NCI-H82 (cell line): ENCODE results near the gene FAM219A.
"Not testable (repeated sequence)": the region's sequence is repeated elsewhere in the genome, so short reads cannot be mapped to it uniquely, and the experiment has no call there.

Experiments used
- DNase-seq: peaks from one replicate; lab custom pipeline; 2025; lab: John Stamatoyannopoulos, UW

FAM219A gene

GRCh38 chr9:34484678-34485077, 26.3 kb upstream of the FAM219A start:
- no peak for DNase-seq

GRCh38 chr9:34482746-34483145, 24.4 kb upstream of the FAM219A start:
- DNase-seq: not testable (repeated sequence)

- not testable (repeated sequence) for DNase-seq
Measured at GRCh38 chr9:34481620-34482019, 23.2 kb upstream of the FAM219A start.

GRCh38 chr9:34479431-34479866, 21.1 kb upstream of the FAM219A start:
- no peak for DNase-seq

GRCh38 chr9:34477541-34477940, 19.2 kb upstream of the FAM219A start:
- DNase-seq: no peak

- peak; percentile 41 for DNase-seq
Measured at GRCh38 chr9:34475097-34475496, 16.7 kb upstream of the FAM219A start.

GRCh38 chr9:34465468-34465867, 7.1 kb upstream of the FAM219A start:
- no peak for DNase-seq

- no peak for DNase-seq
Measured at GRCh38 chr9:34464571-34464970, 6.2 kb upstream of the FAM219A start.

- DNase-seq: no peak
Measured at GRCh38 chr9:34463901-34464232, 5.5 kb upstream of the FAM219A start.

GRCh38 chr9:34463098-34463900, 4.9 kb upstream of the FAM219A start:
- no peak for DNase-seq

- no peak for DNase-seq
Measured at GRCh38 chr9:34459941-34460340, 1.6 kb upstream of the FAM219A start.

GRCh38 chr9:34459356-34459755, 986 bp upstream of the FAM219A start:
- no peak for DNase-seq

GRCh38 chr9:34458959-34459340, 580 bp upstream of the FAM219A start:
- no peak for DNase-seq

GRCh38 chr9:34457266-34458012, 931 bp downstream of the FAM219A start:
- peak; percentile 65 for DNase-seq

- no peak for DNase-seq
Measured at GRCh38 chr9:34456746-34457145, 1.6 kb downstream of the FAM219A start.

GRCh38 chr9:34456151-34456550, 2.2 kb downstream of the FAM219A start:
- no peak for DNase-seq

- peak; percentile 12 for DNase-seq
Measured at GRCh38 chr9:34454571-34455065, 3.8 kb downstream of the FAM219A start.

- no peak for DNase-seq
Measured at GRCh38 chr9:34452568-34452967, 5.8 kb downstream of the FAM219A start.

- DNase-seq: no peak
Measured at GRCh38 chr9:34451545-34451944, 6.8 kb downstream of the FAM219A start.

GRCh38 chr9:34451135-34451534, 7.2 kb downstream of the FAM219A start:
- no peak for DNase-seq

- DNase-seq: no peak
Measured at GRCh38 chr9:34450644-34451043, 7.7 kb downstream of the FAM219A start.

- DNase-seq: no peak
Measured at GRCh38 chr9:34446951-34447350, 11.4 kb downstream of the FAM219A start.

GRCh38 chr9:34446468-34446891, 11.9 kb downstream of the FAM219A start:
- no peak for DNase-seq
